ENCODE results near the gene D2HGDH. TPM values are rescaled to one million over a fixed set of nuclear protein-coding genes. Genes with fewer than 3 reads are reported as not detected.
A peak's percentile ranks its signal among the peaks of the same experiment; 100 is the strongest.

The D2HGDH gene
- total and polyA plus RNA-seq, 2 of the 13 experiments (the other 11 are each of a cell fraction or from before 2014, with no cell fraction given): 19.2 to 20.3 TPM

DNA sequence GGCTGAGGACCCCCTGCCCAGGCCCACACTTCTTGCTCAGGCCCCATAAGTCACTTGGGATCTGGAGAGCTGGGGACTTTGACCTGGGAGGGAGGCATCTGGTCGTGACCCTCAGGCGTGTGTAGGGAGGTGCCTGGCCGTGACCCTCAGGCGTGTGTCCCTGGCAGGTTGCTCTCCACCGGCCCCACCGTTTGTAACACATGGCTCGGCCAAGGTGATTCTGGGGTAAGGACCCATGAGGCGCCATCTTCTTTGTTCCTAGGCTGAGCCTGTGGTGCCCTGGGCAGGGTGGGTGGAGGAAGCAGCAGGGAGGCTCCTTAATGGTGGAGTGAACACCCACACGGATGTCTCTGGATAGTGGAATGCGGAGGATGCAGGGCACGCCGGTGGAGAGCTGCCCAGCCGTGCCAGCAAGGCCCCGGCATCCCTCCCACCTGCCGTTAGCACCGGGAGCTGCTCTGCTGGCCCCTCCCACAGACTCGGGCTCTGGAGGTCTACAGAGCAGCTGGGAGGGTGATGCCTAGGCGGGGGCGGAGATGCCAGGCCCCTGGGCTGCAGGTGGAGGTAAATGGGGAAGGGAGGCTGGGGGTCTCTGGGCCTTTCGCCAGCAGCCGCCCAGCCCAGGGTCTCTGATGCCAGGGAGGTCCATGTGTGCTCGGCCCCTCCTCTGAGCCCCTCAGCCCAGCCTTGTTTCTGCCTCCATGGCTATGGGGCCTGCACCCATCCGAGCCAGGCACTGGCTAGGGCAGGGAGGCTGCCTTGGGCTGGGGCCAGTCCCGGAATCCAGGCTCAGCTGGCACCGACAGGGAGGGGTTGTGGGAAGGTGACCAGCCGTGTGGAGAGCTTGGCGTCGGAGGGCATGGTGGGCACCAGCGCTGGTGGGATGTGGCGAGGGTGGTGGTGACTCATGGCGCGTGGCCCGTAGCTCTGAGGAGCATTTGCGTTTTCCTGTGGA is 41.1 kb downstream of the D2HGDH start (continued):
- TF ChIP-seq, protein P1, sequence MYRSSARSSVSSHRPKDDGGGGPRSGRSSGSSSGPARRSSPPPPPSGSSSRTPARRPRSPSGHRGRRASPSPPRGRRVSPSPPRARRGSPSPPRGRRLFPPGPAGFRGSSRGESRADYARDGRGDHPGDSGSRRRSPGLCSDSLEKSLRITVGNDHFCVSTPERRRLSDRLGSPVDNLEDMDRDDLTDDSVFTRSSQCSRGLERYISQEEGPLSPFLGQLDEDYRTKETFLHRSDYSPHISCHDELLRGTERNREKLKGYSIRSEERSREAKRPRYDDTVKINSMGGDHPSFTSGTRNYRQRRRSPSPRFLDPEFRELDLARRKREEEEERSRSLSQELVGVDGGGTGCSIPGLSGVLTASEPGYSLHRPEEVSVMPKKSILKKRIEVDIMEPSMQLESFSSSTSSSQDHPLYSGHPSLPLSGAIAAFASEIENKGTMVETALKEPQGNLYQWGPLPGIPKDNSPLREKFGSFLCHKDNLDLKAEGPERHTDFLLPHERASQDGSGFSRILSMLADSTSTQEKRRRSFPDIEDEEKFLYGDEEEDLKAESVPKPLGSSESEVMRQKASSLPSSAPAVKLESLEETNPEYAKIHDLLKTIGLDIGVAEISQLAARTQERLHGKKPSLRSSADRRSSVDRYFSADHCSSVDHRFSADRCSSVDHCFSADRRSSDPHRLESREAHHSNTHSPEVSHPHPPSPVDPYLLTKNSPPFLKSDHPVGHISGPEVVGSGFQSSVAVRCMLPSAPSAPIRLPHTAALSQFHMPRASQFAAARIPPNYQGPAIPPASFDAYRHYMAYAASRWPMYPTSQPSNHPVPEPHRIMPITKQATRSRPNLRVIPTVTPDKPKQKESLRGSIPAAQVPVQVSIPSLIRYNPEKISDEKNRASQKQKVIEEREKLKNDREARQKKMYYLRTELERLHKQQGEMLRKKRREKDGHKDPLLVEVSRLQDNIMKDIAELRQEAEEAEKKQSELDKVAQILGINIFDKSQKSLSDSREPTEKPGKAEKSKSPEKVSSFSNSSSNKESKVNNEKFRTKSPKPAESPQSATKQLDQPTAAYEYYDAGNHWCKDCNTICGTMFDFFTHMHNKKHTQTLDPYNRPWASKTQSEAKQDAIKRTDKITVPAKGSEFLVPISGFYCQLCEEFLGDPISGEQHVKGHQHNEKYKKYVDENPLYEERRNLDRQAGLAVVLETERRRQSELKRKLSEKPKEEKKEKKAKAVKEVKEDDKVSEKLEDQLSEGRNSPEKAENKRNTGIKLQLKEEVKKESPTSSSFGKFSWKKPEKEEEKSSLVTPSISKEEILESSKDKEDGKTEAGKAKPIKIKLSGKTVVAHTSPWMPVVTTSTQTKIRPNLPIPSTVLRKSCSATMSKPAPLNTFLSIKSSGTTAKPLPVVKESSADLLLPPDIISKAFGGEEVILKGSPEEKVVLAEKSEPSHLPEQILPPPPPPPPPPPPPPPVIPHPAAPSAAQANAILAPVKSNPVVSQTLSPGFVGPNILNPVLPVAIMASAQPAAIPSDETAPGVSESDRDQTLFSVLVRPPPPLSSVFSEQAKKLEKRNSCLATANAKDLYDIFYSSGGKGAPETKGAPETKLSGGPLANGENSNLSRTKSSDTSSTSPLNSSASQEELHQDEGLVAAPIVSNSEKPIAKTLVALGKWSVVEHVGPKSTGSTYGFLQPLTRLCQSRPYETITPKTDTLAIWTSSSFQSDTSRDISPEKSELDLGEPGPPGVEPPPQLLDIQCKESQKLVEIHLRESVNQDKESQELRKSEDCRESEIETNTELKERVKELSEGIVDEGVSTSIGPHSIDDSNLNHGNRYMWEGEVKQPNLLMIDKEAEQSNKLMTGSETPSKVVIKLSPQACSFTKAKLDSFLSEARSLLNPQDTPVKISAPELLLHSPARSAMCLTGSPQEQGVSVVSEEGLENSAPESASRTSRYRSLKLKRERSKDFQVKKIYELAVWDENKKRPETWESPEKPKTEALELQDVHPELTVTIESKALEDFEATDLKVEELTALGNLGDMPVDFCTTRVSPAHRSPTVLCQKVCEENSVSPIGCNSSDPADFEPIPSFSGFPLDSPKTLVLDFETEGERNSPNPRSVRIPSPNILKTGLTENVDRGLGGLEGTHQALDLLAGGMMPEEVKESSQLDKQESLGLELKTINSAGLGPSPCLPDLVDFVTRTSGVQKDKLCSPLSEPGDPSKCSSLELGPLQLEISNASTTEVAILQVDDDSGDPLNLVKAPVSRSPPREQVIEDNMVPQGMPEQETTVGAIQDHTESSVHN (CRISPR knock-in tag; IDR thresholded peaks at IDR 0.05): peak; percentile 76; the same call in 1 of the 2 replicates
- TF ChIP-seq, protein P2, sequence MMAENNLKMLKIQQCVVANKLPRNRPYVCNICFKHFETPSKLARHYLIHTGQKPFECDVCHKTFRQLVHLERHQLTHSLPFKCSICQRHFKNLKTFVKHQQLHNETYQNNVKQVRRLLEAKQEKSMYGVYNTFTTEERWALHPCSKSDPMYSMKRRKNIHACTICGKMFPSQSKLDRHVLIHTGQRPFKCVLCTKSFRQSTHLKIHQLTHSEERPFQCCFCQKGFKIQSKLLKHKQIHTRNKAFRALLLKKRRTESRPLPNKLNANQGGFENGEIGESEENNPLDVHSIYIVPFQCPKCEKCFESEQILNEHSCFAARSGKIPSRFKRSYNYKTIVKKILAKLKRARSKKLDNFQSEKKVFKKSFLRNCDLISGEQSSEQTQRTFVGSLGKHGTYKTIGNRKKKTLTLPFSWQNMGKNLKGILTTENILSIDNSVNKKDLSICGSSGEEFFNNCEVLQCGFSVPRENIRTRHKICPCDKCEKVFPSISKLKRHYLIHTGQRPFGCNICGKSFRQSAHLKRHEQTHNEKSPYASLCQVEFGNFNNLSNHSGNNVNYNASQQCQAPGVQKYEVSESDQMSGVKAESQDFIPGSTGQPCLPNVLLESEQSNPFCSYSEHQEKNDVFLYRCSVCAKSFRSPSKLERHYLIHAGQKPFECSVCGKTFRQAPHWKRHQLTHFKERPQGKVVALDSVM (CRISPR knock-in tag; IDR thresholded peaks at IDR 0.05): peak; percentile 28; the same call in 1 of the 2 replicates
- TF ChIP-seq, protein P3, sequence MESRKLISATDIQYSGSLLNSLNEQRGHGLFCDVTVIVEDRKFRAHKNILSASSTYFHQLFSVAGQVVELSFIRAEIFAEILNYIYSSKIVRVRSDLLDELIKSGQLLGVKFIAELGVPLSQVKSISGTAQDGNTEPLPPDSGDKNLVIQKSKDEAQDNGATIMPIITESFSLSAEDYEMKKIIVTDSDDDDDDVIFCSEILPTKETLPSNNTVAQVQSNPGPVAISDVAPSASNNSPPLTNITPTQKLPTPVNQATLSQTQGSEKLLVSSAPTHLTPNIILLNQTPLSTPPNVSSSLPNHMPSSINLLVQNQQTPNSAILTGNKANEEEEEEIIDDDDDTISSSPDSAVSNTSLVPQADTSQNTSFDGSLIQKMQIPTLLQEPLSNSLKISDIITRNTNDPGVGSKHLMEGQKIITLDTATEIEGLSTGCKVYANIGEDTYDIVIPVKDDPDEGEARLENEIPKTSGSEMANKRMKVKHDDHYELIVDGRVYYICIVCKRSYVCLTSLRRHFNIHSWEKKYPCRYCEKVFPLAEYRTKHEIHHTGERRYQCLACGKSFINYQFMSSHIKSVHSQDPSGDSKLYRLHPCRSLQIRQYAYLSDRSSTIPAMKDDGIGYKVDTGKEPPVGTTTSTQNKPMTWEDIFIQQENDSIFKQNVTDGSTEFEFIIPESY (CRISPR knock-in tag; IDR thresholded peaks at IDR 0.05): peak; percentile 28; the same call in 1 of the 2 replicates
- peak; percentile 44 for TF ChIP-seq HNRNPL (IDR thresholded peaks at IDR 0.05; ENCODE audit: low read depth, low read length)
- peak; percentile 47 to 63; a peak in 2 of 4 replicates for TF ChIP-seq NR2F1 (CRISPR knock-in tag; IDR thresholded peaks at IDR 0.05)
- TF ChIP-seq, protein P4, sequence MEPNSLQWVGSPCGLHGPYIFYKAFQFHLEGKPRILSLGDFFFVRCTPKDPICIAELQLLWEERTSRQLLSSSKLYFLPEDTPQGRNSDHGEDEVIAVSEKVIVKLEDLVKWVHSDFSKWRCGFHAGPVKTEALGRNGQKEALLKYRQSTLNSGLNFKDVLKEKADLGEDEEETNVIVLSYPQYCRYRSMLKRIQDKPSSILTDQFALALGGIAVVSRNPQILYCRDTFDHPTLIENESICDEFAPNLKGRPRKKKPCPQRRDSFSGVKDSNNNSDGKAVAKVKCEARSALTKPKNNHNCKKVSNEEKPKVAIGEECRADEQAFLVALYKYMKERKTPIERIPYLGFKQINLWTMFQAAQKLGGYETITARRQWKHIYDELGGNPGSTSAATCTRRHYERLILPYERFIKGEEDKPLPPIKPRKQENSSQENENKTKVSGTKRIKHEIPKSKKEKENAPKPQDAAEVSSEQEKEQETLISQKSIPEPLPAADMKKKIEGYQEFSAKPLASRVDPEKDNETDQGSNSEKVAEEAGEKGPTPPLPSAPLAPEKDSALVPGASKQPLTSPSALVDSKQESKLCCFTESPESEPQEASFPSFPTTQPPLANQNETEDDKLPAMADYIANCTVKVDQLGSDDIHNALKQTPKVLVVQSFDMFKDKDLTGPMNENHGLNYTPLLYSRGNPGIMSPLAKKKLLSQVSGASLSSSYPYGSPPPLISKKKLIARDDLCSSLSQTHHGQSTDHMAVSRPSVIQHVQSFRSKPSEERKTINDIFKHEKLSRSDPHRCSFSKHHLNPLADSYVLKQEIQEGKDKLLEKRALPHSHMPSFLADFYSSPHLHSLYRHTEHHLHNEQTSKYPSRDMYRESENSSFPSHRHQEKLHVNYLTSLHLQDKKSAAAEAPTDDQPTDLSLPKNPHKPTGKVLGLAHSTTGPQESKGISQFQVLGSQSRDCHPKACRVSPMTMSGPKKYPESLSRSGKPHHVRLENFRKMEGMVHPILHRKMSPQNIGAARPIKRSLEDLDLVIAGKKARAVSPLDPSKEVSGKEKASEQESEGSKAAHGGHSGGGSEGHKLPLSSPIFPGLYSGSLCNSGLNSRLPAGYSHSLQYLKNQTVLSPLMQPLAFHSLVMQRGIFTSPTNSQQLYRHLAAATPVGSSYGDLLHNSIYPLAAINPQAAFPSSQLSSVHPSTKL (CRISPR knock-in tag; IDR thresholded peaks at IDR 0.05): peak; percentile 21
- 0 out of 2 replicates have a peak, but pooled peaks have one; percentile 15 for TF ChIP-seq PATZ1 (CRISPR knock-in tag; IDR thresholded peaks at IDR 0.05)

Data from HepG2 (cell line).